H9 (cell line): ENCODE measurements around the gene OSBP2. TPM values are rescaled to one million over a fixed set of nuclear protein-coding genes. Genes with fewer than 3 reads are reported as not detected.

Experiments used
- DNase-seq: peaks from one replicate; pipeline ENCODE4 v3.0.0-alpha.2; 2017
- H2AFZ ChIP-seq: one replicate; pipeline ENCODE4 v1.6.1; 2013; ENCODE audit warnings: mild to moderate bottlenecking, low read length, control low read depth, moderate library complexity
- H2AK5ac ChIP-seq: 2 replicates; pipeline ENCODE4 v1.6.1; 2013; ENCODE audit warnings: low read length, control low read depth, mixed read lengths; ENCODE audit not compliant: insufficient read length
- H2BK120ac ChIP-seq: one replicate; pipeline ENCODE4 v1.6.1; 2013; ENCODE audit warnings: low read depth, mild to moderate bottlenecking, low read length, control low read depth, inconsistent platforms; ENCODE audit not compliant: poor library complexity, severe bottlenecking
- H2BK12ac ChIP-seq: 2 replicates; pipeline ENCODE4 v1.6.1; 2013; ENCODE audit warnings: low read length, control low read depth, mixed read lengths, low read depth; ENCODE audit not compliant: insufficient read length
- H2BK15ac ChIP-seq: 2 replicates; pipeline ENCODE4 v1.6.1; 2013; ENCODE audit warnings: low read depth, low read length, control low read depth
- H2BK20ac ChIP-seq: one replicate; pipeline ENCODE4 v1.6.1; 2013; ENCODE audit warnings: low read depth, mild to moderate bottlenecking, low read length, control low read depth, inconsistent platforms; ENCODE audit not compliant: poor library complexity, severe bottlenecking
- H2BK5ac ChIP-seq: 2 replicates; pipeline ENCODE4 v1.6.1; 2013; ENCODE audit warnings: low read length, control low read depth, mixed read lengths; ENCODE audit not compliant: insufficient read length
- H3K14ac ChIP-seq: 2 replicates; pipeline ENCODE4 v1.6.1; 2013; ENCODE audit warnings: low read length, control low read depth; ENCODE audit not compliant: insufficient read depth
- H3K18ac ChIP-seq: 2 replicates; pipeline ENCODE4 v1.6.1; 2013; ENCODE audit warnings: low read depth, mild to moderate bottlenecking, mixed read lengths, low read length, control low read depth; ENCODE audit not compliant: insufficient read length
- H3K23ac ChIP-seq: 2 replicates; pipeline ENCODE4 v1.6.1; 2013; ENCODE audit warnings: low read length, control low read depth, mixed read lengths, low read depth; ENCODE audit not compliant: insufficient read length
- H3K23me2 ChIP-seq: 2 replicates; pipeline ENCODE4 v1.6.1; 2013; ENCODE audit warnings: low read depth, mild to moderate bottlenecking, mixed read lengths, low read length, control low read depth; ENCODE audit not compliant: insufficient read length, poor library complexity, severe bottlenecking
- H3K27ac ChIP-seq: 2 replicates; pipeline ENCODE4 v1.5.1; 2013; ENCODE audit warnings: low read length, control low read depth, mixed read lengths, low read depth; ENCODE audit not compliant: insufficient read length
- H3K27me3 ChIP-seq: 2 replicates; pipeline ENCODE4 v1.6.1; 2013; ENCODE audit warnings: low read length, control low read depth, inconsistent platforms; ENCODE audit not compliant: insufficient read depth
- H3K4ac ChIP-seq: 2 replicates; pipeline ENCODE4 v1.6.1; 2013; ENCODE audit warnings: low read depth, mild to moderate bottlenecking, control low read depth, inconsistent platforms, low read length, moderate library complexity
- H3K4me1 ChIP-seq: 2 replicates; pipeline ENCODE4 v1.6.1; 2013; ENCODE audit warnings: low read length, control low read depth, inconsistent platforms; ENCODE audit not compliant: insufficient read depth
- H3K4me2 ChIP-seq: 2 replicates; pipeline ENCODE4 v1.6.1; 2013; ENCODE audit warnings: low read length, control low read depth, mixed read lengths; ENCODE audit not compliant: insufficient read length, insufficient read depth
- H3K56ac ChIP-seq: 2 replicates; pipeline ENCODE4 v1.6.1; 2013; ENCODE audit warnings: low read depth, mild to moderate bottlenecking, mixed read lengths, low read length, control low read depth; ENCODE audit not compliant: insufficient read length
- H3K79me1 ChIP-seq: 2 replicates; pipeline ENCODE4 v1.6.1; 2013; ENCODE audit warnings: low read depth, mild to moderate bottlenecking, moderate library complexity, low read length, control low read depth, inconsistent platforms; ENCODE audit not compliant: insufficient read depth, poor library complexity, severe bottlenecking
- H3K79me2 ChIP-seq: 2 replicates; pipeline ENCODE4 v1.6.1; 2013; ENCODE audit warnings: low read length, control low read depth, inconsistent platforms; ENCODE audit not compliant: insufficient read depth
- H3K9ac ChIP-seq: 2 replicates; pipeline ENCODE4 v1.6.1; 2013; ENCODE audit warnings: low read length, control low read depth, mixed read lengths; ENCODE audit not compliant: insufficient read length; ENCODE audit errors: extremely low read depth
- H3K9me3 ChIP-seq: one replicate; pipeline ENCODE4 v1.6.1; 2013; ENCODE audit warnings: low read depth, low read length, inconsistent platforms; ENCODE audit not compliant: control insufficient read depth
- H3T11ph ChIP-seq: one replicate; pipeline ENCODE4 v1.6.1; 2013; ENCODE audit warnings: mild to moderate bottlenecking, low read length, control low read depth, inconsistent platforms
- H4K20me1 ChIP-seq: one replicate; pipeline ENCODE4 v1.6.1; 2013; ENCODE audit not compliant: control insufficient read depth, insufficient read length, insufficient read depth
- H4K5ac ChIP-seq: 2 replicates; pipeline ENCODE4 v1.6.1; 2013; ENCODE audit warnings: low read depth, mild to moderate bottlenecking, mixed read lengths, low read length, control low read depth; ENCODE audit not compliant: insufficient read length
- H4K8ac ChIP-seq: replicated peaks from 2 replicates; pipeline ENCODE4 v1.6.1; 2013; ENCODE audit warnings: low read length, control low read depth, mixed read lengths, low read depth; ENCODE audit not compliant: insufficient read length
- H4K91ac ChIP-seq: 2 replicates; pipeline ENCODE4 v1.6.1; 2013; ENCODE audit warnings: low read depth, mild to moderate bottlenecking, moderate library complexity, mixed read lengths, low read length, control low read depth; ENCODE audit not compliant: insufficient read length
- H3K27ac Mint-ChIP-seq, 3 experiments: 2 replicates in 2 of 3; 3 replicates in 1 of 3; pipeline ENCODE4 v1.8.0; 2020 to 2021; ENCODE audit warnings: mixed read lengths in 3 of 3, mild to moderate bottlenecking in 1 of 3, moderate library complexity in 1 of 3
- H3K27me3 Mint-ChIP-seq: 2 replicates; pipeline ENCODE4 v1.8.0; 2021; ENCODE audit warnings: low read depth, mild to moderate bottlenecking, moderate library complexity, mixed read lengths
- H3K36me3 Mint-ChIP-seq, 3 experiments: 2 replicates in 2 of 3; 3 replicates in 1 of 3; pipeline ENCODE4 v1.8.0; 2020 to 2021; ENCODE audit warnings: low read depth in 3 of 3, mixed read lengths in 3 of 3; ENCODE audit not compliant: insufficient read depth in 1 of 3
- H3K4me1 Mint-ChIP-seq, 2 experiments: 2 replicates each; pipeline ENCODE4 v1.8.0; 2020; ENCODE audit warnings: mixed read lengths in 2 of 2
- H3K4me3 Mint-ChIP-seq, 2 experiments: 2 replicates in 1 of 2; 3 replicates in 1 of 2; pipeline ENCODE4 v1.8.0; 2020 to 2021; ENCODE audit warnings: mild to moderate bottlenecking in 2 of 2, mixed read lengths in 2 of 2, moderate library complexity in 1 of 2
- H3K9me3 Mint-ChIP-seq, 2 experiments: 2 replicates in 1 of 2; 3 replicates in 1 of 2; pipeline ENCODE4 v1.8.0; 2020; ENCODE audit warnings: mild to moderate bottlenecking in 2 of 2, mixed read lengths in 2 of 2, moderate library complexity in 1 of 2
- WGBS: extraction: QIAGEN DNeasy Blood & Tissue Kit; methylation state at CpG from one replicate; pipeline ENCODE4 v1.1.7; 2013; ENCODE audit warnings: missing lambda C conversion rate, low lambda C conversion rate, mixed read lengths; ENCODE audit not compliant: insufficient read length; ENCODE audit errors: extremely low coverage; 5-methylcytosine and 5-hydroxymethylcytosine counted together
- total RNA-seq: library from RNA; stranded (reverse); gene quantifications from 2 replicates; pipeline ENCODE4 v1.2.1, GENCODE V29; 2021
- TF ChIP-seq, protein P1 (sequence below): fragments of 200-600 bp; sonication (generic); conservative IDR thresholded peaks from 3 replicates; pipeline ENCODE4 v1.8.0; 2021; ENCODE audit warnings: antibody characterized with exemption, mild to moderate bottlenecking

OSBP2 gene
- total RNA-seq, 1 experiment from 2014 or later = 3.4 TPM

DNA sequence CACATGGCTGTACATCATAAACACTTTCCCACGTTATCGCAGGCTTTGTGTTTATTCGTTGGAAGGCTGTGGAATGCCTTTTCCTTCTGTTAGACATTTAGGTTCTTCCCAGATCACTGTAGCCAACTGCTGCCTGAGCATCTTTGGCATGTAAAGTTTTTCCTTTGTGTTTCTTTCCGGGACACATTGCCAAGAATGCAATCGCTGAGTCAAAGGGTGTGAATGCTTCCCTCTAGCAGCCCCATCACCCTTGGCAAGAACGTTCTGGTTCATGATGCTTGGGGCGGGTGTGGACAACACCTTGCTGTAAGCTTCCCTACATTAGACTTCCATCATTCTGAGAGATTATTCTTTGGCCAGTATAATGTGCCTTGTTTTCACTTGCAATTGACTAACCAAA, 136.2 kb downstream of the OSBP2 start:
- H3K27me3 Mint-ChIP-seq = peaks cover 2% of the 10 kb centered on the region; the same call in 1 of the 2 replicates
- H3K9me3 Mint-ChIP-seq = no peaks in the 10 kb centered on the region
- H3K27me3 ChIP-seq = no peaks in the 10 kb centered on the region
- no peak overlapping the region for H2BK5ac ChIP-seq
- no peaks in the 10 kb centered on the region for H3K36me3 Mint-ChIP-seq
- H3K9ac ChIP-seq = no peak overlapping the region
- no peaks in the 10 kb centered on the region for H3K79me1 ChIP-seq
- no peak overlapping the region for H2AFZ ChIP-seq
- H2BK15ac ChIP-seq = no peak overlapping the region
- H3K4me1 Mint-ChIP-seq = peaks cover 17 to 22% of the 10 kb centered on the region in 2 experiments
- H3K23ac ChIP-seq = no peak overlapping the region
- no peak overlapping the region for H2BK120ac ChIP-seq
- WGBS = no CpG with 5 or more reads among the region's 7 CpGs
- TF ChIP-seq, protein P1, sequence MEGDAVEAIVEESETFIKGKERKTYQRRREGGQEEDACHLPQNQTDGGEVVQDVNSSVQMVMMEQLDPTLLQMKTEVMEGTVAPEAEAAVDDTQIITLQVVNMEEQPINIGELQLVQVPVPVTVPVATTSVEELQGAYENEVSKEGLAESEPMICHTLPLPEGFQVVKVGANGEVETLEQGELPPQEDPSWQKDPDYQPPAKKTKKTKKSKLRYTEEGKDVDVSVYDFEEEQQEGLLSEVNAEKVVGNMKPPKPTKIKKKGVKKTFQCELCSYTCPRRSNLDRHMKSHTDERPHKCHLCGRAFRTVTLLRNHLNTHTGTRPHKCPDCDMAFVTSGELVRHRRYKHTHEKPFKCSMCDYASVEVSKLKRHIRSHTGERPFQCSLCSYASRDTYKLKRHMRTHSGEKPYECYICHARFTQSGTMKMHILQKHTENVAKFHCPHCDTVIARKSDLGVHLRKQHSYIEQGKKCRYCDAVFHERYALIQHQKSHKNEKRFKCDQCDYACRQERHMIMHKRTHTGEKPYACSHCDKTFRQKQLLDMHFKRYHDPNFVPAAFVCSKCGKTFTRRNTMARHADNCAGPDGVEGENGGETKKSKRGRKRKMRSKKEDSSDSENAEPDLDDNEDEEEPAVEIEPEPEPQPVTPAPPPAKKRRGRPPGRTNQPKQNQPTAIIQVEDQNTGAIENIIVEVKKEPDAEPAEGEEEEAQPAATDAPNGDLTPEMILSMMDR = no peak
- H4K5ac ChIP-seq = no peak overlapping the region
- H3K56ac ChIP-seq = no peak overlapping the region
- no peak overlapping the region for H3K4me2 ChIP-seq
- H3K14ac ChIP-seq = no peak overlapping the region
- H4K91ac ChIP-seq = no peak overlapping the region
- H3K4me1 ChIP-seq = no peaks in the 10 kb centered on the region; the same call in 1 of the 2 replicates
- no peak overlapping the region for H3K27ac ChIP-seq
- H2BK20ac ChIP-seq = no peak overlapping the region
- H4K8ac ChIP-seq = no peak overlapping the region
- H3K4ac ChIP-seq = no peak overlapping the region
- no peak overlapping the region for H3K18ac ChIP-seq
- H3K23me2 ChIP-seq = no peaks in the 10 kb centered on the region
- H3K79me2 ChIP-seq = no peaks in the 10 kb centered on the region
- H2AK5ac ChIP-seq = no peak overlapping the region
- H3K9me3 ChIP-seq = no peaks in the 10 kb centered on the region
- no peaks in the 10 kb centered on the region for H4K20me1 ChIP-seq
- no peak for DNase-seq
- H3K27ac Mint-ChIP-seq = no peak overlapping the region; a peak in 1 of 7 replicates
- no peak overlapping the region for H2BK12ac ChIP-seq
- no peak overlapping the region for H3T11ph ChIP-seq
- no peak overlapping the region for H3K4me3 Mint-ChIP-seq
